KOPT-K1 (cell line): Measurements from ENCODE around the gene MEAK7.
"Not testable (repeated sequence)": the region's sequence is repeated elsewhere in the genome, so short reads cannot be mapped to it uniquely, and the experiment has no call there.

Experiments
- H3K27ac ChIP-seq: fragments of 200-600 bp; sonication (generic); 2 replicates; pipeline ENCODE4 v1.5.1; 2016; ENCODE audit warnings: antibody characterized with exemption, mild to moderate bottlenecking, low read depth, low read length; ENCODE audit not compliant: poor library complexity, severe bottlenecking
- H3K36me3 ChIP-seq: fragments of 200-600 bp; sonication (generic); 2 replicates; pipeline ENCODE4 v1.5.1; 2017; ENCODE audit warnings: antibody characterized with exemption, mild to moderate bottlenecking, low read length, moderate library complexity; ENCODE audit not compliant: insufficient read depth
- H3K9me3 ChIP-seq: fragments of 200-600 bp; sonication (generic); 2 replicates; pipeline ENCODE4 v1.5.1; 2017; ENCODE audit warnings: antibody characterized with exemption, low read length, mild to moderate bottlenecking; ENCODE audit not compliant: insufficient read depth, poor library complexity, severe bottlenecking

Gene MEAK7

DNA sequence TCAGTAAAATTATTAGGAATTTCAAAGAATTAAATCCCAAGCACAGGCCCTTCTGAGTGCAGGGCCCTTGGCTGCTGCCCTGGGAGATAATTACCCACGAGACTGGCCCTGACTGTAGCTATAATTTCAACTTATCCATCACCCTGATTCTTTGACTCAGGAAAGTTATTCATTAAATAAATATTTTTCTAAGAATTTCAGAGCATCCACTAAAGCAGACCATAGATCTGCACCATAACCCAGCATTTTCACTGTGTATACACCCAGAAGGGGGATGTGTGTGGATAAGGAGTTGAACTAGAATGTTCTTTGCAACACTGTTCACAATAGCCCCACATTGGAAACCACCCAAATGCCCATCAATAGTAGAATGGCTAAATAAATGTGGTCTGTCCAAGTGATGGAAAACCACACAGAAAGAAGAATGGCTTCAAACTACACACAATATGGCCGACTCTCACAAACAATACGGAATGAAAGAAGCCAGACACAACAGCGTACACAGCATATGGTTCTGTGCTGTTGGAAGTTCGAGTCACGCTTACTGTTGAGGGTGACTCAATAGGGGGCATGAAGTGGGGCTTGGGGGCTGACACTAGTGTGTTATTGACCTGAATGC is 33.9 kb upstream of the MEAK7 start:
- Histone ChIP-seq H3K9me3 (no peaks in the 10 kb centered on the region), H3K27ac (no peak overlapping the region)

DNA sequence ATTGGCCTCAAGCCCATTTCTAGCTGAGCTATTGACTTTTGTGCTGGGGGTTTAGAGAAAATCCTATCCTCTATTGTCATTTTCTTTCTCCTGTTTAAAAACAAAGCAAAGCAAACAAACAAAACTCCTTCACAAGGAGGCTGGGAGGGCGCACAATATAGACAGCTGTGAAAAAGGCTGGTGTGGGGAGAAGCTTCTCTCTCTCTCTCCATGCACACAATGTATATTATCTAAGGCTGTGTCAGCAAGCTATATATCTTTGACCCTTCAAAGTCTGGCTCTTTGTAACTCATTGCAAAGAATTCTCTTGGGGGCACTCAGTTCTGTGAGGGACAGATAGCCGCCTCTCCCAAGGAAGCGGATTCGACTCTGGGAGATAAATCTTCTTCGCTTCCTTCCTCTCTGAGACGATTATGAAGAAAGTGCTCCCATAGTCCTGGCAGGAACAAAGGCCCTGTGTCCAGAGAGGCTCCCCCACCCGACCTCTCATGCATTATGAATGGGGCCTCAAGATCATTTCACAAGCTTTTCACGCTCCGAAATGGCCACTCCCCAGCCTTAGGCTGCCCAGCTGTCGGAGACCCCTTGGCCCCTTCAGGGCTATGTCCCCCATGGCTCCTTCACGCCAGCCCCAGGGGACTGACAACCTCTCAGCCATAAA is 33.2 kb upstream of the MEAK7 start:
- Histone ChIP-seq H3K27ac (no peak overlapping the region), H3K36me3 (no peaks in the 10 kb centered on the region), H3K9me3 (no peaks in the 10 kb centered on the region)

More for the DNA sequence above, 33.9 kb upstream of the MEAK7 start:
- no peaks in the 10 kb centered on the region for H3K36me3 ChIP-seq

DNA sequence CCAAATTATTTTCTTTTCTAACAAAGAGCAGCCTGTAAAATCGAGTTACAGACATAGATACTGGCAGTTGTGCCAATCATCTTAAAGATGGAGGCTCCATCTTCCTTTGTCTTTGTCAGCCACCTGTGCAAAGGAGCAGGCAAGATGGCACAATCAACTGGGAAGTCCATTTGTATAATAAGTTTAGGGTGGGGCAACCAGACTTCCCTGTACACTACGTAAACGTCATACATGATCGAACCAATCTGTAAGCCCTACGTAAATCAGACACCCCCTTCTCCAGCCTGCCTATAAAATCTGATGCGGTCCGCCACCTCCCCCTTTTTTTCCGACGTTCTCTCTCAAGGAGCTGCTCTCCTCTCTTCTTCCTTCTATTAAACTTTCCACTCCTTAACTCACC is 31.4 kb upstream of the MEAK7 start:
- Histone ChIP-seq H3K9me3 (no peaks in the 10 kb centered on the region), H3K36me3 (no peaks in the 10 kb centered on the region), H3K27ac (no peak overlapping the region)

DNA sequence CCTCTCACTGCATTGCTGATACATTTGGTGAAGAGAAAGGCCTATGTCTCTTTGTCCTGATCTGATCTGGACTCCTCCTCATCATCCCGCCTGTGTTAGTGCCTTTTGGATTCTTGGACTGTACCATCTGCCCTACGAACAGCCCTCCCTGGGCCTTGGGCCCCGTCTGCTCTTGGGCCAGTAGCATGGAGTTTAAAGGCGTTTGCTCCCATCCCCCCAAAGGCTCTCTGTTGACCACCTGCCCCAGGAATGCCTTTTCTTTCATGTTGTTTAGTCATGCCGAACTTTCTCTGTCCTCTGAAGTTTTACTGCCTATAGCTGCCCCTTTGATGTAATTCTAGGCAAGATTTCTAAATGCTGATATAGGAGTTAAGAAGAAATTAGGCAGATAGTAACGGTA is 30.9 kb upstream of the MEAK7 start:
- H3K36me3 ChIP-seq: no peaks in the 10 kb centered on the region
- no peak overlapping the region for H3K27ac ChIP-seq
- no peaks in the 10 kb centered on the region for H3K9me3 ChIP-seq

DNA sequence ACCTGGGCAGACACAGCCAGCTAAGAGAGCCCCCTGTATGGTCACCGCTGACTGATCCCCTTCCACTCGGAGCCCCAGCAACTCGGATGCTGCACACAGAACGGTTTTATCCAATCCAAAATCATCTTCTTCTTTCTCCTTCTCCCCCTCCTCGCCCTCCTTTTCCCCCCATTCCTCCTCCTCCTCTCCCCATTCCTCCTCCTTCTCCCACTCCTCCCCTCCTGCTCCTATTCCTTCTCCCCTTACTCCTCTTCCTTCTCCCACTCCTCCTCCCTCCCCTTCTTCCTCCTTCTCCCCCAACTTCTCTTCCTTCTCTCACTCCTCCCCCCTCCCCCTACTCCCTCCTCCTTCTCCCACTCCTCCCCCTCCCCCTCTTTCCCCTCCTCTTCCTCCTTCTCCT is 30.4 kb upstream of the MEAK7 start:
- no peak overlapping the region for H3K27ac ChIP-seq
- H3K9me3 ChIP-seq: peaks cover 4% of the 10 kb centered on the region
- no peaks in the 10 kb centered on the region for H3K36me3 ChIP-seq

DNA sequence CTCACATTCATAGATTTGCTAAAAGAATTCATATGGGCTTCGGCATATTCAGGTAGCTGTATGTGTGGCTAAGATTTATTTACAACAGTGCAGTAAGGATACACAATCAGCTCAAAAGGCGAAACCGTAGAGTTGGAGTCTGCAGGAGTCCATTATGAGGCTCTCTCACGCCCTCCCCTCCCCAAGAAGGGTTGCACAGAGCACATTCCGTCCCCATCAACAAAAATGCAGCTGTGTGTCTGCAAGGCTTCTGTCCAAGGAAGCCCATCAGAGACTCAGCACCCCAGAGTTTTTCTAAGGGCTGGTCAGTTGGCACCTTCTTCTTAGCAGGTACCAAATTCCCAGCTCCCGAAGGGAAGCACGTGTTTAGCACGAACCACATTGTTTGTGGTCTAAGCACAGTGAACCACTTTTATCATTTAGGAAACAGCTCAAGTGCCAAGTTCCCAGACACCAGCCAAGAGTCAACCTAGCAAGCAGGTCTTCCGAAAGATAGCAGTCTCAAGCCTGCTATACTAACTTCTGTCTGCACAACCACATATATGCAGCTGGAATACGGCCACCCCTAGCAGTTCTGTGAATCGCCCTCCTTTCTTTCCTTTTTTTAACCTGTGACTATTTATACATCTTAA is 28.5 kb upstream of the MEAK7 start:
- Histone ChIP-seq H3K36me3 (no peaks in the 10 kb centered on the region), H3K9me3 (peaks cover 8% of the 10 kb centered on the region), H3K27ac (no peak overlapping the region)

DNA sequence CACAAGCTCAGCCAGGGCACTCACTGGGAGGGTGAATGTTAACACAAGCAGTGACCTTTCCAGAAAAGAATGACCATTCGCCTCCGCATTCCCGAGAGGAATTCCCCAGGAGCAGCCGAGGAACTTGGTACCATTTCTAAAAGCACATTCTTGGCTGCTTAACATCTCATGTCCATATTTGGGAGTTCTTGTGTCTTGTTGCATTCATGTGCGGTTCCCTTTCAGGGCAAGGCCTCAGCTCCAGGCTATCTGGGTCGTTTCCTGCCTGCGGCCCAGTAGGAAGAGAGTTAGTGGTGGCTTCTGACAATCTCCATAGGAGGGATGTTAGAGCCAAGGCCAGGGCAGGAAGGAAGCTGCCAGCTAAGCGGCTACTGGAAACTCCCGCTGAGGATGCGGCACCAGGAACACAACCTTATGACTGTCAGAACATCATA is 27.8 kb upstream of the MEAK7 start:
- no peaks in the 10 kb centered on the region for H3K36me3 ChIP-seq
- no peak overlapping the region for H3K27ac ChIP-seq
- peaks cover 8% of the 10 kb centered on the region for H3K9me3 ChIP-seq

DNA sequence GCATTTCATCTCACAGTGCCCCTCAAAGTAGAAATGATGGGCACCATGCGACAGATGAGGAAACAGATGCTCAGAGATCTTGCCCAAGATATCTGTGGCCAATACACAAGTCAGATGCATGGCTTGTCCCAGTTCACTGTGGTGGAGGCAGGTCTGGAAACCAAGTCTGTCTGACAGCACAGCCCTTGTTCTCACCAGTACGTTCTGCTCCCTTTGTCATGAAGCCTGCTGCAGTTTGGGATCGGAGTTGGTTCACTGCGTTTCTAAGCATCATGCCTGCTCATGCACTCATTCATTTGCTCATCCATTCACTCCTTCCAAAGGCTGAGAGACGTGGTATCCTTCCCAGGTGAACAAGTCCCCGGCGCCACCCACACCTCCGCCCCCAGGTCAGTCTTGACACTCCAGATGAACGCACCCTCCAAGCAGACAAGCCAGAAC is 27.2 kb upstream of the MEAK7 start:
- H3K9me3 ChIP-seq: peaks cover 8% of the 10 kb centered on the region
- H3K36me3 ChIP-seq: no peaks in the 10 kb centered on the region
- no peak overlapping the region for H3K27ac ChIP-seq

DNA sequence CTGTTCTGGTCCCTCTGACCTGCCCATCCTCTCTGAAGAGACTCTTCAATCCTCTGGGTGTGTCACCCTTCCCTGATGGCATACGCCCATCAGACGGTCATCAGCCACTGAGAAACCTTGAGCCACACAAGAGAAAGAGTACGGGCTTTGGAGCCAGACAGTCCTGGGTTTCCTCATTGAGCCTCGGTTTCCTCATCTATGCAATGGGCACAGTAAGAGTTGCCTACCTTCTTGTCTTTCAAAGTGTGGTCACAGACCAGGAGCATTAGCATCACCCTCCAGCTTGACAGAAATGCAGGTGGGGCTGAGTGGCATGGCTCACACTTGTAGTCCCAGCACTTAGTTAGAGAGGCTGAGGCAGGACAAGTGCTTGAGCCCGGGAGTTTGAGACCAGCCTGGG is 26.1 kb upstream of the MEAK7 start:
- Histone ChIP-seq H3K36me3 (no peaks in the 10 kb centered on the region), H3K27ac (no peak overlapping the region)

DNA sequence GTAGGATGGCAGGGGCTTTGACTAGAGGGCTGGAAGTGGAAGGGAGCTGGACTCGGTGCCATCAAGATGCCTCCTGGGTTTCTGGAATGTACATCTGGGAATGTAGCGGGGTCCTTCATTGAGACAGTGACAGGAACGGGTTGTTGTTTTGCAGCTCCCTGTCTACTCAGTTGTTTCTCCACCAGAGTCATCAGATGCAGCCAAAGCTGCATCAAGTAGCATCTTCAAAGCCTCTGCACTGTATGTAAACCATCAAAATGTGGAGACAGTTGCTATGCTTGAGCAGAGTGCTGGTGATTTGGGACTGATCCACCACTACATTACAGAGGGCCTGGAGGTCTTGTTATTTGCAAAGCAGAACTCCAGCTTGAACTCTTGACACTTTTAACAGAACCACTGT is 25.1 kb upstream of the MEAK7 start:
- Histone ChIP-seq H3K27ac (no peak overlapping the region), H3K9me3 (peaks cover 8% of the 10 kb centered on the region), H3K36me3 (no peaks in the 10 kb centered on the region)

More for the DNA sequence above, 26.1 kb upstream of the MEAK7 start:
- peaks cover 8% of the 10 kb centered on the region for H3K9me3 ChIP-seq

DNA sequence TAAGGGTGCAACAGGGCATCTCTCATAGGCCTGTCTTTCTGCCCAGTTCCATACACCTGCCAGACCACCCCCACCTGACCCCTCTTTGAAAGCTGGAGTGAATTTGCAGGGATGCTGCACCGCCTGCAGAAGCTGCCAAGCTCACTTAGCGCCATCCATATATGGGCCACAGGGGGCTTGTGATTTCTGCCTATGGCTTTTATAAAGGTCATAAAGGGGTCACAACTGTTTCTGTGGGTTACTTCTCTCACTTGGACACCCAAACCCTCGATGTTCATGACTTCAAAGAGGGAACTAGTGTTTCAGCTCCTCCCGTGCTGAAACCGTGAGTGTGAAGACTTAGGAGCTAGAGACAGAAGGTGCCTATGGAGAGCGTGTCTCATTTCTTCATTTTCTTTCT is 23.9 kb upstream of the MEAK7 start:
- Histone ChIP-seq H3K27ac (no peak overlapping the region), H3K36me3 (no peaks in the 10 kb centered on the region), H3K9me3 (peaks cover 8% of the 10 kb centered on the region)

DNA sequence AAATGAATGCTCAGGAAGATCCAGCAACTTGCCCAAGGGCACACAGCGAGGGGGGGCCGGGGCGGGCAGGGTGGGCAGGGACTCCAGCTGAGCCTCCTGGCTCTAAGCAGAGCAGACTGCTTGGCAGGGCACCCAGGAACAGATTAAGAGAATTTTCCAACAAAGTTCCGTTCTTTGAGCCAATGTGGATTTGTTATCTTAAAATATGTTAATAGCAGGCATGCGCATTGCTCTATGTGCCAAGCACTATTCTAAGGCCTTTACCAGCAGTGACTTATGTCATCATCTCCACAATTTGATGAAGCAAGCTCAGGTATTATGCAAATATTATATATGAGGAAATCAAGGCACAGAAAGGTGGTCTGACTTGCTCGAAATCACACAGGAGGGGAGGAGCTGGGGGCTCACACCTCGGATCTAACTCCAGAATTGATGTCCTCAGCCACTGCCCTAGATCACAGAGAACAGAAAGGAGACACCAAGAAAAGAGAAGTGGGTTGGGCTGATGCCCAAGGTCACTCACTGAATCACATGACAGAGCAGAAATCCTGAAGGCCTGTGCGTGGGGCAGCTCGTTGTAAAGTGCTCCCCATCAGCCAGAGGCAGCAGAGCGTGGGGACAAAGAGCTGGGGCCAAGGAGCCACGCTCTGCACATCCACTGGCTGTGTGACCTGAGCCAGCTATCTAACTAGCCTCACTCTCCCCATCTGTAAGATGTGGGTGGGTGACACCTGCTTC is 23.2 kb upstream of the MEAK7 start:
- Histone ChIP-seq H3K36me3 (no peaks in the 10 kb centered on the region), H3K9me3 (peaks cover 8% of the 10 kb centered on the region), H3K27ac (no peak overlapping the region)

DNA sequence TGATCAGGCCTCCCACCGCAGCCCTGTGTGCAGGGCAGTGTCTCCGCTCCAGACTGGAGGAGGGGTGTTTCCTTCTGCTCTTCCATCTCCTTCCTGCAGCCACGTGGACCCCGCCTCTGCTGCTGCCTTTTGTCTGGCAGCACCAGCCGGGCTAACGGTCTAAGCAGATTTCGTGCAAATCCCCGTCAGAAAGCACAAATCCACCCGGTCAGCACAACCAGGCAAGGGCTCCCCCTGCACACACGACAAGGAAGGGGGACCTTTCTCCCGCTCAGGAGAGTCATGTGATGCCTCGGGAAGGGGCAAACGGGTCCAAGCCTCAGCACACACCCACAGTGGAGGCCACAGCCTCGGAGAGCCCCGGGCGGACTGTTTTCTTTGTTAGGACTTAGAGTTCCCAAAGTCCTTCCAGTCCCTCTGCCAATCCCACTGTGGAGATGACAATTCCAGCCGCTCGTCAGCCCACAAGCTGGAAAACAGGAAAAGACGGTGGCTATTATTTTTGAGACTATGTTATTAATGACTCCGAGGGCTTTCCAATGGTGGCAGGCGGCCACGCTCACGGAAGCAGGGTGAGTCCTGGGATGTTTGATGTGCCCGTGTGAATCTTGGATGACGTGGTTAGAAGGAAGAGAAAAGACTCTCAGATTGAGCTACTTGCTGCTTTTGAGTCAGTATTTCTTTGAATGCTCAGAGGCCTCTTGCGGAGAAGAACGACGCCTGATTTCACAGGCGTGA is 22.5 kb upstream of the MEAK7 start:
- H3K27ac ChIP-seq: no peak overlapping the region
- H3K36me3 ChIP-seq: no peaks in the 10 kb centered on the region
- H3K9me3 ChIP-seq: peaks cover 8% of the 10 kb centered on the region

DNA sequence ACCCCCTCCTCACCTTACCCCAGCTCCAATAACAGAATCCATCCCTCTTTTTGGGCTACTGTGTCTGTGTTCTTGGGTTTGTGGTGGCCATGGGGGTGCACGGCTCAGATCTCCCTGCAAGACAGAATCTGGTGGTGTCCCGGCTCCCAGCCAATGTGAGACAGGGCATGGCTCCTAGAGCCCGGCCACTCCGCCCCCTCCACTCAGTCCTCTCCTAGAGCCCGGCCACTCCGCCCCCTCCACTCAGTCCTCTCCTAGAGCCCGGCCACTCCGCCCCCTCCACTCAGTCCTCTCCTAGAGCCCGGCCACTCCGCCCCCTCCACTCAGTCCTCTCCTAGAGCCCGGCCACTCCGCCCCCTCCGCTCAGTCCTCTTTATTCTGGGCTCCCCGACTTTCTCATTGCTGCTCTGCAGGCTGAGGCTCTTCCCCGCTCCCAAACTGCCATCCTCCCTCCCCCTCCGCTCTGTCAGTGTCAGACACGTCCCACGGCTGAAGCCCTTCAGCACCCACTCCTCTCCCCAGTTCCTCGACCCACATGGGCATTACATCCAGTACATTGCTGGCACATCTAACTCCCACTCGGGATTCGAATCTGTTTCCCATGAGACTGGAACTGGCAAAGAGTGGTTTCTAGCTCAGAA is 20.6 kb upstream of the MEAK7 start:
- H3K36me3 ChIP-seq, H3K27ac ChIP-seq, H3K9me3 ChIP-seq: not testable (repeated sequence)
